GM19328 (cell line): ENCODE data around the gene TMEM240.
"Not testable (repeated sequence)": the region's sequence is repeated elsewhere in the genome, so short reads cannot be mapped to it uniquely, and the experiment has no call there.

Experiments
- ATAC-seq: cut with Tn5 transposase; IDR thresholded peaks from one replicate; pipeline ENCODE4 v1.9.1; 2021; ENCODE audit warnings: mild to moderate bottlenecking, moderate library complexity; ENCODE audit not compliant: unreplicated experiment

TMEM240 gene

DNA sequence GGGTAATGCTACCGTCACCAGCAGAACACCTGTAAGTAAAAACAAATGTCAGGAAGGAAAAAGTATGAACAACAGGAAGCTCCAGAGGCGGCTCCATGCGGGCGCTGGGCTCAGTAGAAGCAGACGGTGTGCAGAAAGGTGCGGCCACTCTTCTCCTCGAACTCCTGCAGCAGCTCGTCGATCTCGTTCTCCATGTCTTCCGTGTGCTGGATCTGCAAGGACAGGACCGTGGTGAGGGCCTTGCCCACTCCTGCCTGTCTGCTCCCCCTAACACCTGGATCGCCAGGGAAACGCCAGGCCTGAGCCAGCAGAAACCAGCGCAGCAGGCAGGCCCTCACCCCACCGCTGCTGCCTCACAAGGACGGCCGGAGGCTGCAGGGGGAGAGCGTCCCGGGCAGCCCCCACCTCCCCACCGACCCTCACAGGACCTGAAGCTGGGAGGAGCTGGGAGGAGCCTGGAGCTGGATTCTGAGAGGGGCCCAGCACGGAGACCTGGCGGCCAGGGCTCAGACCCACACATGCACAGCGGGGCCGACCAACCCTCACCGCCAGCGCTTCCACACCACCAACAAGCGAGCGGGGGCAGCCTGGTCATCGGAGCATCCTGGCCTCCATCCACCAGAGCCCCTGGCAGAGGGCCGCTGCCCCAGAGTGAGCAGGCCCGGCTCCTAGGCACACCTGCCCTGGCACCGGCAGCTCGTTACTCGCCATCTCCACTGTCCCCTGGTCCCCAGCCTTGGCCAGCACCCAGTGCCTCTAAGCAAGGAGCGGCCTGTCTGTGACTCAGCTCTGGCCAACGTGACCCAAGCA lies 1.7 kb upstream of the TMEM240 start:
- no peak for ATAC-seq

DNA sequence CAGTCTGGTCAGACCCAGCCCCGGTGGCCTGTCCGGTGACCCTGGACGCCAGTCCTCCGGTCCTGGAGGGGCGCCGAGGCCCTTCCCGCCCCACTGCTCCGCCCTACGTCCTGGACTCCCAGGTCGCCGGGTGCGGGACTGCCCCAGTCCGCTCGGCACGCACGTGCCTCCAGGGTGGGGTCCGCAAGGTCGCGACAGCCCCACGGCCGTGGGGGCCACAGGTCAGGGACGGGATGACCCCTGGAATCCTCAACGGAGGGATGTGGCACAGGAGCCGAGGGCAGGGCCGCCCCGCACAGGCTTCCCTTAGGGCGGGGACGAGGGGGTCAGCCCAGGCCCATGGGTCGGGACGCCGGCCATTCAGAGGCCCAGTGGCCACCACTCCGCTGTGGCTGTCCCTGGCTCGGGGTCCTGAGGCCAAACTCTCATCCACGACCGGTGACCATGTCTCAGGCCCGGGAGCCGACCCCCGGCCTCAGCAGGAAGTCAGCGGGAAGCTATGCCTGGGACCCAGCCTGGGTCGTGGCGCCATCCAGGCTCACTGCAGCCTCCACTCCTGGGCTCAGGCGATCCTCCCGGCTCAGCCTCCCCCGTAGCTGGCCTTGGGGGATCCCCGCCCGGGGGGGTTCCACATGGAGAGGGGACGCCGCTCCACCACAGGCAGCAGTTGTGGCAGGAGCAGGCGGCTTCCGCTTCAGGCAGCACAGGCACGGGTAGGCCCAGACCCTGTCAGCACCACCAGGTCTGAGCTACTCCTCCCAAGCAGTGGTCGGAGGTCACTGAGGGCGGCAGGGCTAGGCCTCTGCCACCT lies 599 bp upstream of the TMEM240 start:
- ATAC-seq = no peak

GRCh38 chr1:1539310-1540089 lies 924 bp downstream of the TMEM240 start:
- ATAC-seq = no peak

- ATAC-seq = no peak
These were observed 1.5 kb downstream of the TMEM240 start for GRCh38 chr1:1538989-1539309.

DNA sequence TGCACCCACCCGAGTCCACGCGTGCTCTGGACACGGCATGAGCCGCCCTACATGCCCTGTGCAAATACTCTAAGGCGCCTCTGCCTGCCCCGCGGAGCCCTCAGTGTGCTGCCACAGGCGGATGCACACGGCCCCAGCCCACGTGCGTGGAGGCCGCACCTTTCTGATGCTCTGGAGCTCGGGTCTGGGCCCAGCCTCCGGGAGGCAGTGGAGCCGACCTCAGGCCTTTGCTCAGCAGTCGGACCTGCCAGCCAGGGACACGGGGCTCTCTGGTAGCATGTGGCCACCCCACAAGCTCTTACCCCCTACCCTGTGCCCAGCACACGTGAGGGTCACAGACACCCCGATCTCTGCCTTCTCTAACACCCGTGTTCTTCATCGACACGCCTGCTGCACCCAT lies 2.1 kb downstream of the TMEM240 start:
- no peak for ATAC-seq

- no peak for ATAC-seq
These were observed 2.7 kb downstream of the TMEM240 start for GRCh38 chr1:1537626-1538250.

- ATAC-seq = no peak
These were observed 3.4 kb downstream of the TMEM240 start for GRCh38 chr1:1536938-1537546.

DNA sequence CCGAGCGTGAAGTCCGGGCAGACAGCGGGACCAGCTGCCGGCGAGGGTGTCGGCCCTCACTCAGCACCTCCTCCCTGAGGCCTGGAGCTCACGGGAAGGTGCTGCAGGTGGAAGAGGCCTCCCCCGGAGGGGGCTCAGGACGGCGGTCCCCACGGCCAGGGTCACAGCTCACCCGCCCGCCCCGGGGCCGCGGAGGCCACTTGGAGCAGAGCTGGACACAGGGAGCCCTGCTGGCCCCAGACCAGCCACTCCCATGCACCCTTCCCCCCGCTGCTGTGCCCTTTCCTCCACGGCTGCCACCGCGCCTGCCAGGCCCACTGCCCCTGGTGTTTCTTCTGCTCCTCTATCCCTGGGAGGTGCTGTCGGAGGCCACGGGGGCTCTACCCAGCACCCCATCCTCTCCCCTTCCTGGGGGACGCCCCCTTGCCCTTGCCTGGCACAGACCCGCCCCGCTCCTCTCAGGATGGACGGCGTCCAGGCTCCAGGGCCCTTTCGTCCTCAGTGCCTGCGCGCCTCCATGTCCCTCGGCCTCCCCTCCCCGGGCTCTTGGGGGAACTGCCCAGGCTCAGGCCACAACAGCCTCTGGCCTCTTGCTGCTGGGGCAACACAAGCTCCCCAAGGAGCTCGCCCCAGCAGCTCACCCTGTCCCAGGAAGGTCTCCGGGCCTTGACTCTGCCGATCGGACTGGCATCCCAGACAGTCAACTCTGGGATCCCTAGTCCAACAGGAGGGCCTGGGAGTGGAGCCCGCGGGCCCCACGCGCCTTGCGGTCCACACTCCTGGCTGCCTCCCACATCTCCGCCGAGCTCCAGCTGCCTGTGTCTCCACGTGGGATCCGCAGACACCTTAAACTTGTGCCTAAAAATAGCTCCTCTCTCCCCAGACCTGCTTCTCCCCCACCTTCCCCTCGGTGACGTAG lies 4.1 kb downstream of the TMEM240 start:
- ATAC-seq = no peak

DNA sequence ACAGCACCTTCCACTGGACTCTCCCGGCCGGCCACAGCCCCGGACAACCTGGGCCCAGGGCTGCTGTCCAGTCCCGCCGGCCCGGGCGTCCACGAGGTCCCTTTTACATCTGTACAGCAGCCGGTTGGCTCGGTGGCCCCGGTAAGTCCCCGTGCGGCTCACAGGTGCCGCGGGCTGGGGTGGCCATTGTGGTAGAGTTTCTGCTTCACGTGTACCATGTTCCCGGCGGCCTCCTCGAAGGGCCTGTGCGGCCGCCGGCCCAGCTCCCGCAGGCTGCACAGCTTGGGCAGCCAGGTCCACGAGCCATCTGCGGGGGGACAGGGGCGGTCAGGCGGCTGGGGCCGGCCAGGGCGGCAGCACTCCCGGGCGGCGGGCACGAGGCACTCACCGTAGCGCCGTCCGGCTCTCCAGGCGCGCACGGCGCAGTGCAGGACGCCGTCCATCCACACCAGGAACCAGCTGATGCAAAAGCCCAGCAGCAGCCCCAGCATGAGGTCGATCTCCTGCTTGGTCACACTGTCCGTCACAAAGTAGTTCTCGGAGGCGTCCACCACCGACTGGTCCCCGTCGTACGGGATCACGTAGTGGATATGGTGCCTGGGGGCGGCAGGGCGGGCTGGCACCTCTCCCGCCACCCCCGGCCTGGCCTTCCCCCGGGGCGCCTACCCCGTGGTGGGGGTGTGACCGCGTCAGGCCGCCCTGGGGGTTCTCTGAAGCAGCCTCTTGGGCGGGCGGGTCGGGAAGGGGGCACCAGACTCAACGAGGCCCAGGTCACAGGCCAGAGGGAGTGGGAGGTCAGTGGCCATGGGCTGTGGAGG lies 5.0 kb downstream of the TMEM240 start:
- no peak for ATAC-seq

DNA sequence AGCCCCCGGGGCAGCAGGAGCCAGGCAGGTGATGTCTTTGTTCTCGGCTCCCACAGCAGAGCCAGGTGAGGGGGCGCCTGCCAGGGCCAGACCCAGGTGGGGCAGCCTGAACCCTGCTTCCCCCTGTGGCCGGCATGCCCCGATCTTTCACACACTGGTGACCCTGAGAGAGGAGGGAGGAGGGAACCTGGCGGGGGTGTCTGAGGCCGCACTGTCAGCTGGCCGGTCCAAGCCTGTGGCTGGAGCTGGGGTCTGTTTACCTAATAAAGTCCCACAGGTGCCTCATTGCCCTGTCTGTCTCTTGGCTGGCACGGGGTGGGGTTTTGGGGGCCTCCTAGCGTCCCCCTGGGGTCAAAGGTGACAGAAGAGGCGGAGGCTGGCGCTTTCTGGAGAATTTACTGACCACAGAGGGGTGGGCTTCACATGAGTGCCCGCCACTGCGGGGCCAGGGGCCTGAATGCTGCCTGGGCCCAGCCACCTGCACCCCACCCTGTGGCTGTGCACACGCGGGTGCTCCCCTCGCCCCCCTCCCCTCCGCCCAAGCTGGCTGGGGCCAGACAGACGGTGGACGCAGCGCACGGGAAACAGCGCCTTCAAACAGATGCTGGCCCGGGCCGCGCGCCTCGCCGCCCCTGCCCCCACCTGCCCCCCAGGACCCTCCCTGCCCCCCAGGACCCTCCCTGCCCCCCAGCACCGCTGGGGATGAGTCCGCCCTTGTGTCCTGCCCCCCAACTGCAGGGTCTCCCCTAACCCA lies 5.8 kb downstream of the TMEM240 start:
- no peak for ATAC-seq

DNA sequence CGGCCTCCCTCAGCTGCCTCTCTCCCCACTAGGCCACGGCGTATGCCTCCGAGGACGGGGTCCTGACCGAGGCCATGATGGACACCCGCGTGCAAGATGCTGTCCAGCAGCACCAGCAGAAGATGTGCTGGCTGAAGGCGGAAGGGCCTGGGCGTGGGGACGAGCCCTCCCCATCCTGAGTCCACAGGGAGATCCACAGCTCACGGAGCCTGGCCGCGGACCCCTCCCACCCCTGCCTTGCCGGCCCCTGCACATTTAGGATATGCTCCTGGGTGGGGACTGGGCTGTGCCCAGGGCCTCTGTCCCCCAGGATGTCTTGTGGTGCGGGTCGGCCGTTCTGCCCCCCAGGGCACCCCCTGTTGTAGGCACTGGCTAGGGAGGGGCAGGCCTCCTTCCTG lies 6.5 kb downstream of the TMEM240 start:
- ATAC-seq = not testable (repeated sequence)

DNA sequence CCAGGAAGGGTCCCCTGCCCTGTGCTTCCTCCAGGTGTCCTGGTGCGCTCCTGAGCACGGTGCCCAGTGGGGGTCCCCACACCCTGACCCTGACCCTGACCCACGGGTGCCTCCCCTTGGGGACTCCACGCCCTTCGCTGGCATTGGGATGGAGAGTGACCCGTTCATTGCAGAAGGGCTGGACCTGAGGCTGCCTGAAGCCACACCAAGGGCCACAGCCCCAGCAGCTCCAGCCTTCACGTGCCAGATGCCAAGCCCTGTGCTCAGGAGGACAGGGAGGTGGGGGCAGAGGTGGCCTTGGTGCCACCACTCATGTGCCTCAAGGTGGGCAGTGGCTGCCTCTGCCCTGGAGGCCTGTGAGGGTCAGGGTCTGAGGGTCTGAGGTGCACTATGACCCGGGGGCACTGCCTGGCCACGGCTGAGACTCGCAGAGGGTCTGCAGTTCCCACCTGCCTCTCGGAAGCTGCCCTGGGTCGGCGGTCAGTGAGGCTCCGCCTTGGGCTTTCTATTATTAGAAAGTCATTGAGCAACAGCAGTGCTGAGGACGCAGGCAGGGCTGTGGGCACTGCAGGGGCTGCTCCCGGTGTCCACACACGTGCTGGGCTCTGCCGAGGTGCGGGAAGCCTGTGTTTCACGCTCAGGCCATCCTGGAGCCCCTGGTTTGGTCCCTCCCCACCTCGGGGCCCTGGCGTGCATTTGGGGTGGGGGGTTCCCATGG lies 7.1 kb downstream of the TMEM240 start:
- ATAC-seq = not testable (repeated sequence)

GRCh38 chr1:1531947-1532346 lies 8.5 kb downstream of the TMEM240 start:
- ATAC-seq = no peak

DNA sequence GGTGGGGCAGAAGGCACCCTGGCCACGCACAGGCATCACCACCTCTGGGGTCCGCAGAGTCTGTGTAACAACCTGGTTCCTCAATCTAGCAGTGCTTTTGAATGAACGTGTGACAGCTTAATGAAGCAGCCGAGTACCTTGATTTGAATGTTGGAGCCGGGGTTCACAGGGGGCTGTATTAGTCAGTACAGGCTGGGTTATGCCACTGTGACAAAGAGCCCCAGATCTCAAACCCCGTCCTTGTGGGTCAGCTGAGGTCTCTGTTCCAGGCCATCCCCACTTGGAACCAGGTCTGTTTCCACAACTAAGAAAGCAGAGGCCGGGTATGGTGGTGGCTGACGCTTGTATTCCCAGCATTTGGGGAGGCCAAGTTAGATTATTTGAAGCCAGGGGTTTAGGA lies 10.5 kb downstream of the TMEM240 start:
- no peak for ATAC-seq

- no peak for ATAC-seq
These were observed 11.1 kb downstream of the TMEM240 start for GRCh38 chr1:1529321-1529720.

DNA sequence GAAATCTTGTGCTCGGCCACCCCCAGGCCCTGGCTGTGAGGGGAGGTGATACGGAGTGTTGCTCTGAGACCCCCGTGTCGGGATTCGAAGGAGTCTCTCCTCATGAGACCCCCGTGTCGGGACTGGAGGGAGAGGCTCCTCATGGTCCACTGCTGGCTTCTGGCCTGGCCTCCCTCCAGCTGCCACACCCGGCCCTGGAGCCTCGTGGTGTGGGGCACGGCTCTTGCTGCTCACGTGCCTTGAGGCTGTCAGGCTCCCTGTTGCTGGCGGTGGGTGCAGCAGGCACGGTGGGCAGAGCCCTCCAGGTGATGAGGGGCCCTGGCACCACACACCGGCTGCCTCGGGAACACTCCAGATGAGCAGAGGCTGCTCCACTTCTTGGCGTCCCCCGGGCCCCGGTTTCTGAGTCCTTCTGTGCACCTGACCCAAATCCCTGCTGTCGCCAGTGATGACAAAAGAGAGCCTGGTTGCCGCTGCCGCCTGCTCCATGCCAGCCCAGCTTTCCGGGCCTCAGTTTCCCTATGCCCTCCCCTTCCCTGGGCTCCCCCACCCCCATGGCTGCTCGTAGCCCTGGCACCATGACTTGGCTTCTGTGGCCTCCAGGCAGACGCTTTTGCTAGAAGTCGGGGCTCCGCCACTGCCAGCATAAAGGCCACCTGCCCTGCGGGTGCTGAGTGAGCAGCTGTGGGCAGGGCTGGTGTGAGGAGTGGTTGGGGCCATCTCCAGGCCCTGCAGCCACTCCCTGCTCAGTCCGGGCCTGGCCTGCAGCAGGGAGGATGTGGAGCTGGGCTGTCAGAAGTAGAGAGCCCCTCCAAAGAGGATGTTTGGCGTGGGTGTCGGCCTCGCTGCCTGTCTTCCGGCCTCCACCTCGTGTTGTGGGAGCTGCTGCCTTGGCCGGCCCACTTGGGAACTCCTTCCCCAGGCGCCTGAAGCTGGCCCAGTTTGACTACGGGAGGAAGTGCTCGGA lies 11.8 kb downstream of the TMEM240 start:
- no peak for ATAC-seq
